IMR-90 (cell line): ENCODE measurements around the gene GPR108. TPM values are rescaled to one million over a fixed set of nuclear protein-coding genes. Genes with fewer than 3 reads are reported as not detected.

ENCODE experiments used
- ATAC-seq: fragments of 200-7000 bp; cut with Tn5 transposase; 2 replicates; pipeline ENCODE4 v1.9.1; 2020; ENCODE audit warnings: low read depth, mild to moderate bottlenecking, moderate library complexity
- BruUV-seq: library from RNA; stranded (reverse); fragments of 400-500 nt; replicated peaks from 2 replicates; lab custom pipeline; 2021; lab: Mats Ljungman, UMichigan
- CTCF ChIA-PET: fragments of 300-600 bp; formaldehyde crosslinking; extraction: SDS; loops from one replicate; lab custom pipeline; 2021; ENCODE audit warnings: antibody characterized with exemption; lab: Yijun Ruan, JAX
- POLR2A ChIA-PET: fragments of 300-600 bp; sonication (Branson Sonifier 250); formaldehyde crosslinking; loops from one replicate; lab custom pipeline; 2022; ENCODE audit warnings: antibody characterized with exemption; ENCODE audit not compliant: unreplicated experiment; lab: Charles Lee
- DNase-seq: peaks from one replicate; pipeline ENCODE4 v3.0.0; 2013
- H2AFZ ChIP-seq: replicated peaks from 2 replicates; pipeline ENCODE3; 2013; ENCODE audit warnings: low read length, mild to moderate bottlenecking; ENCODE audit not compliant: poor library complexity
- H2AK5ac ChIP-seq: 2 replicates; pipeline ENCODE4 v1.6.1; 2013; ENCODE audit warnings: low read depth, low read length, inconsistent platforms
- H2AK9ac ChIP-seq: replicated peaks from 2 replicates; pipeline ENCODE3; 2013; ENCODE audit warnings: mild to moderate bottlenecking, low read depth, low read length, moderate library complexity; ENCODE audit not compliant: poor library complexity
- H2BK120ac ChIP-seq: 2 replicates; pipeline ENCODE4 v1.6.1; 2013; ENCODE audit warnings: low read depth, low read length, inconsistent platforms
- H2BK15ac ChIP-seq: 3 replicates; pipeline ENCODE4 v1.6.1; 2013; ENCODE audit warnings: low read depth, low read length, inconsistent platforms
- H2BK20ac ChIP-seq: 2 replicates; pipeline ENCODE4 v1.6.1; 2013; ENCODE audit warnings: low read depth, mild to moderate bottlenecking, inconsistent platforms, low read length, moderate library complexity
- H2BK5ac ChIP-seq: 2 replicates; pipeline ENCODE4 v1.6.1; 2013; ENCODE audit warnings: mild to moderate bottlenecking, low read depth, low read length, inconsistent platforms; ENCODE audit not compliant: poor library complexity, severe bottlenecking
- H3K14ac ChIP-seq: replicated peaks from 2 replicates; pipeline ENCODE4 v1.6.1; 2013; ENCODE audit warnings: low read depth, low read length, inconsistent platforms
- H3K18ac ChIP-seq: 2 replicates; pipeline ENCODE4 v1.6.1; 2013; ENCODE audit warnings: low read depth, low read length, control low read depth
- H3K23ac ChIP-seq: 2 replicates; pipeline ENCODE4 v1.6.1; 2013; ENCODE audit warnings: low read depth, low read length, inconsistent platforms
- H3K27ac ChIP-seq: 2 replicates; pipeline ENCODE4 v1.5.1; 2013; ENCODE audit warnings: mild to moderate bottlenecking, control low read depth, low read length; ENCODE audit not compliant: insufficient read depth
- H3K27me3 ChIP-seq: 2 replicates; pipeline ENCODE4 v1.6.1; 2013; ENCODE audit warnings: low read length; ENCODE audit not compliant: control insufficient read depth, insufficient read depth
- H3K36me3 ChIP-seq: 2 replicates; pipeline ENCODE4 v1.6.1; 2013; ENCODE audit warnings: low read length, mixed read lengths; ENCODE audit not compliant: control insufficient read depth, insufficient read depth
- H3K4ac ChIP-seq: 2 replicates; pipeline ENCODE4 v1.6.1; 2013; ENCODE audit warnings: low read depth, low read length, inconsistent platforms
- H3K4me1 ChIP-seq: 2 replicates; pipeline ENCODE4 v1.6.1; 2013; ENCODE audit warnings: low read length, mixed read lengths; ENCODE audit not compliant: control insufficient read depth, insufficient read depth
- H3K4me2 ChIP-seq: 2 replicates; pipeline ENCODE4 v1.6.1; 2013; ENCODE audit warnings: low read depth, mild to moderate bottlenecking, control low read depth, low read length, moderate library complexity
- H3K4me3 ChIP-seq: 2 replicates; pipeline ENCODE4 v1.5.1; 2013; ENCODE audit warnings: low read depth, mild to moderate bottlenecking, control low read depth, low read length, moderate library complexity; ENCODE audit not compliant: insufficient read depth
- H3K56ac ChIP-seq: 2 replicates; pipeline ENCODE4 v1.6.1; 2013; ENCODE audit warnings: low read length, inconsistent platforms; ENCODE audit not compliant: insufficient read depth; ENCODE audit errors: extremely low read depth
- H3K79me1 ChIP-seq, 2 experiments: 2 replicates each; pipeline ENCODE4 v1.6.1; 2013; ENCODE audit warnings: low read length in 2 of 2, inconsistent platforms in 1 of 2, low read depth in 1 of 2
- H3K9ac ChIP-seq: 2 replicates; pipeline ENCODE4 v1.6.1; 2013; ENCODE audit warnings: low read depth, low read length, control low read depth
- H3K9me1 ChIP-seq: 2 replicates; pipeline ENCODE4 v1.6.1; 2013; ENCODE audit warnings: low read length, inconsistent platforms; ENCODE audit not compliant: insufficient read depth
- H3K9me3 ChIP-seq: 2 replicates; pipeline ENCODE4 v1.6.1; 2013; ENCODE audit warnings: low read length; ENCODE audit not compliant: control insufficient read depth, insufficient read depth
- H4K20me1 ChIP-seq: 2 replicates; pipeline ENCODE4 v1.6.1; 2013; ENCODE audit warnings: low read length, inconsistent platforms; ENCODE audit not compliant: insufficient read depth
- H4K5ac ChIP-seq: 2 replicates; pipeline ENCODE4 v1.6.1; 2013; ENCODE audit warnings: mild to moderate bottlenecking, low read depth, low read length, control low read depth
- H4K8ac ChIP-seq, 2 experiments: 2 replicates each; pipeline ENCODE4 v1.6.1; 2013; ENCODE audit warnings: low read depth in 2 of 2, low read length in 2 of 2, control low read depth in 1 of 2, inconsistent platforms in 1 of 2
- H4K91ac ChIP-seq: 2 replicates; pipeline ENCODE4 v1.6.1; 2013; ENCODE audit warnings: low read depth, low read length, inconsistent platforms; ENCODE audit not compliant: insufficient read depth
- BHLHE40 ChIP-seq: fragments of 150-350 bp; IDR thresholded peaks from 2 replicates; pipeline ENCODE4 v1.6.1; 2016; ENCODE audit warnings: mild to moderate bottlenecking, low read depth, low read length
- CEBPB ChIP-seq: IDR thresholded peaks from 2 replicates; pipeline ENCODE4 v1.6.1; 2012; ENCODE audit warnings: low read depth, low read length, improper control_type of control experiment
- CHD1 ChIP-seq: IDR thresholded peaks from 2 replicates; pipeline ENCODE4 v1.6.1; 2012; ENCODE audit warnings: low read depth, low read length, improper control_type of control experiment
- CTCF ChIP-seq: conservative IDR thresholded peaks from 2 replicates; pipeline ENCODE4 v1.5.1; 2012; ENCODE audit warnings: mild to moderate bottlenecking, low read depth, low read length, improper control_type of control experiment
- MAZ ChIP-seq: IDR thresholded peaks from 2 replicates; pipeline ENCODE4 v1.6.1; 2012; ENCODE audit warnings: low read depth, mild to moderate bottlenecking, low read length, improper control_type of control experiment, moderate library complexity, borderline replicate concordance
- MXI1 ChIP-seq: IDR thresholded peaks from 2 replicates; pipeline ENCODE4 v1.6.1; 2012; ENCODE audit warnings: low read depth, mild to moderate bottlenecking, low read length, moderate library complexity, borderline replicate concordance
- RAD21 ChIP-seq: IDR thresholded peaks from 2 replicates; pipeline ENCODE4 v1.6.1; 2012; ENCODE audit warnings: low read length, improper control_type of control experiment
- RCOR1 ChIP-seq: IDR thresholded peaks from 2 replicates; pipeline ENCODE4 v1.6.1; 2012; ENCODE audit warnings: mild to moderate bottlenecking, low read length, improper control_type of control experiment; ENCODE audit not compliant: insufficient replicate concordance
- RFX5 ChIP-seq: IDR thresholded peaks from 2 replicates; pipeline ENCODE4 v1.8.0; 2012; ENCODE audit warnings: low read depth, mild to moderate bottlenecking, low read length, moderate library complexity
- SMC3 ChIP-seq: fragments of 150-350 bp; IDR thresholded peaks from 2 replicates; pipeline ENCODE4 v1.6.1; 2016; ENCODE audit warnings: low read depth, mild to moderate bottlenecking, antibody characterized with exemption, low read length, moderate library complexity
- WGBS, 2 experiments: methylation state at CpG; one replicate each; pipeline versions ENCODE4 v1.1.5 to v1.1.7; 2013; ENCODE audit warnings: missing lambda C conversion rate in 2 of 2; ENCODE audit not compliant: insufficient read length in 1 of 2; ENCODE audit errors: extremely low coverage in 2 of 2; 5-methylcytosine and 5-hydroxymethylcytosine counted together
- dilution Hi-C: fragments of 300-500 bp; cut with HindIII; formaldehyde crosslinking; loops from one replicate; pipeline ENCODE4 v1.14.3; 2018; ENCODE audit warnings: low sequenced_read_pairs; ENCODE audit not compliant: unreplicated experiment
- in situ Hi-C: fragments of 300-500 bp; cut with MboI; formaldehyde crosslinking; loops from 3 replicates; pipeline ENCODE4 v1.14.3; 2019; ENCODE audit warnings: low sequenced_read_pairs, inconsistent platforms, mixed read lengths
- intact Hi-C: fragments of 100-400 bp; cut with micrococcal nuclease; formaldehyde crosslinking; loops from 2 replicates; pipeline ENCODE4 v1.10.0; 2022
- polyA plus RNA-seq, 3 experiments: library from polyadenylated mRNA; depleted of rRNA; stranded (reverse); fragments of >200 nt; gene quantifications; 2 replicates each; pipeline ENCODE4 v1.2.3, GENCODE V29; 2012; ENCODE audit warnings: low replicate concordance in 1 of 3
- total RNA-seq: library from RNA; depleted of rRNA; stranded (reverse); fragments of >200 nt; gene quantifications from 2 replicates; pipeline ENCODE4 v1.2.3, GENCODE V29; 2012

GPR108 gene
- total and polyA plus RNA-seq, 2 of the 4 experiments (the other 2 are of a cell fraction), result 28.0 to 38.9 TPM

GRCh38 chr19:6737873-6738786, 750 bp upstream of the GPR108 start:
- dilution Hi-C loops, result no loop called here
- Histone ChIP-seq H2BK5ac (peak overlapping the region; percentile 74), H4K91ac (peak overlapping the region; percentile 15), H3K23ac (no peak overlapping the region), H3K9ac (no peak overlapping the region), H4K8ac (peak overlapping the region; percentile 67 to 92), H2AK5ac (peak overlapping the region; percentile 53), H3K56ac (peak overlapping the region; percentile 19; the same call in 1 of the 2 replicates), H3K79me1 (peaks cover 3 to 60% of the 10 kb centered on the region in 2 experiments), H3K27ac (peak overlapping the region; percentile 31), H2BK20ac (peak overlapping the region; percentile 2; the same call in 1 of the 2 replicates), H3K4me2 (peak overlapping the region; percentile 89; the same call in 1 of the 2 replicates), H3K36me3 (peaks cover 4% of the 10 kb centered on the region), H2AK9ac (peak overlapping the region; percentile 85), H2BK15ac (0 out of 3 replicates have a peak overlapping the region, but pooled peaks have one; percentile 3), H4K20me1 (no peaks in the 10 kb centered on the region), H3K9me3 (no peaks in the 10 kb centered on the region), H3K9me1 (peaks cover 7% of the 10 kb centered on the region; the same call in 1 of the 2 replicates), H3K27me3 (no peaks in the 10 kb centered on the region), H3K4ac (peak overlapping the region; percentile 76), H3K18ac (no peak overlapping the region), H3K4me1 (peaks cover 18% of the 10 kb centered on the region), H3K14ac (peak overlapping the region; percentile 14; the same call in 1 of the 2 replicates), H2BK120ac (peak overlapping the region; percentile 76), H3K4me3 (no peak overlapping the region), H4K5ac (peak overlapping the region; percentile 91), H2AFZ (peak overlapping the region; percentile 97)
- no TSS peak for BruUV-seq
- 18% methylated on average over 5 of the region's 13 CpGs; no CpG with 5 or more reads in 1 of the 2 experiments for WGBS, 2 experiments
- intact Hi-C loops, result loop anchor here (1.0 to 10.0 kb wide), 9 partner anchors 31 to 611 kb away; partner anchors contain the start of genes ALKBH7, KHSRP, TNFSF9 and ZNF557
- ChIA-PET CTCF (interaction anchor here (0.5 to 3.6 kb wide), 4 partner anchors 10 to 356 kb away, joined by 3 to 25 read pairs (median 3); no protein-coding TSS in a partner anchor), POLR2A (no interaction called here)
- ATAC-seq (peak; percentile 4), DNase-seq (peak; percentile 80)
- in situ Hi-C loops, result loop anchor here (10.0 kb wide), 2 partner anchors 127 to 223 kb away; no protein-coding TSS in a partner anchor
- peak; percentile 71 for TF ChIP-seq RAD21
- no peak for TF ChIP-seq RCOR1
- no peak for TF ChIP-seq BHLHE40
- no peak for TF ChIP-seq MXI1
- peak; percentile 76 for TF ChIP-seq SMC3
- TF ChIP-seq RFX5, result no peak
- peak; percentile 84 for TF ChIP-seq CEBPB
- TF ChIP-seq CTCF, result peak; percentile 69
- TF ChIP-seq MAZ, result peak; percentile 41; the same call in 1 of the 2 replicates
- TF ChIP-seq CHD1, result no peak
